Peyer's patch (tissue), 4 donors: ENCODE measurements around the gene NR6A1. TPM values are rescaled to one million over a fixed set of nuclear protein-coding genes. Genes with fewer than 3 reads are reported as not detected.

ENCODE experiments used
- DNase-seq, 3 donors: peaks; one replicate each; pipeline ENCODE4 v3.0.0-alpha.2; 2017 to 2019
- H3K27ac ChIP-seq, 4 donors: fragments of 200-600 bp; sonication (generic); one replicate each; pipeline ENCODE4 v1.5.1; 2016 to 2019
- H3K27me3 ChIP-seq, 2 donors: fragments of 200-600 bp; sonication (generic); one replicate each; pipeline ENCODE4 v1.5.1; 2019
- H3K36me3 ChIP-seq, 3 donors: fragments of 200-600 bp; sonication (generic); one replicate each; pipeline ENCODE4 v1.5.1; 2016 to 2019
- H3K4me1 ChIP-seq, 4 donors: fragments of 200-600 bp; sonication (generic); one replicate each; pipeline ENCODE4 v1.5.1; 2016 to 2019
- H3K4me3 ChIP-seq, 4 donors: fragments of 200-600 bp; sonication (generic); 1 replicate in 3 of 4; 2 replicates in 1 of 4; pipeline ENCODE4 v1.5.1; 2016 to 2019; ENCODE audit warnings: mild to moderate bottlenecking in 1 of 4
- H3K9me3 ChIP-seq, 4 donors: fragments of 200-600 bp; sonication (generic); one replicate each; pipeline ENCODE4 v1.5.1; 2016 to 2019; ENCODE audit warnings: mild to moderate bottlenecking in 1 of 4
- POLR2A ChIP-seq, 2 donors: fragments of 450-650 bp; IDR thresholded peaks; one replicate each; pipeline ENCODE4 v1.5.1; 2017; ENCODE audit warnings: antibody characterized with exemption in 2 of 2, mild to moderate bottlenecking in 2 of 2, moderate library complexity in 2 of 2
- total RNA-seq, 4 donors: library from RNA; depleted of rRNA; stranded (reverse); fragments of >200 nt; gene quantifications; one replicate each; pipeline ENCODE4 v1.1.0, GENCODE V29; 2016
- TF ChIP-seq, protein P1 (sequence below), 6 experiments: fragments of 450-650 bp in 4 of 6; fragments of 200-600 bp in 2 of 6; sonication (generic) in 1 of 6; IDR thresholded peaks; one replicate each; pipeline ENCODE4 v1.5.1; 2017 to 2019; ENCODE audit warnings: antibody characterized with exemption in 6 of 6, mild to moderate bottlenecking in 3 of 6, moderate library complexity in 1 of 6

NR6A1 gene
- total RNA-seq, 4 donors from 2014 or later, result 10.7 to 43.0 (median 28.1) TPM

- no peak for TF ChIP-seq POLR2A (IDR thresholded peaks at IDR 0.05)
- TF ChIP-seq, protein P1, sequence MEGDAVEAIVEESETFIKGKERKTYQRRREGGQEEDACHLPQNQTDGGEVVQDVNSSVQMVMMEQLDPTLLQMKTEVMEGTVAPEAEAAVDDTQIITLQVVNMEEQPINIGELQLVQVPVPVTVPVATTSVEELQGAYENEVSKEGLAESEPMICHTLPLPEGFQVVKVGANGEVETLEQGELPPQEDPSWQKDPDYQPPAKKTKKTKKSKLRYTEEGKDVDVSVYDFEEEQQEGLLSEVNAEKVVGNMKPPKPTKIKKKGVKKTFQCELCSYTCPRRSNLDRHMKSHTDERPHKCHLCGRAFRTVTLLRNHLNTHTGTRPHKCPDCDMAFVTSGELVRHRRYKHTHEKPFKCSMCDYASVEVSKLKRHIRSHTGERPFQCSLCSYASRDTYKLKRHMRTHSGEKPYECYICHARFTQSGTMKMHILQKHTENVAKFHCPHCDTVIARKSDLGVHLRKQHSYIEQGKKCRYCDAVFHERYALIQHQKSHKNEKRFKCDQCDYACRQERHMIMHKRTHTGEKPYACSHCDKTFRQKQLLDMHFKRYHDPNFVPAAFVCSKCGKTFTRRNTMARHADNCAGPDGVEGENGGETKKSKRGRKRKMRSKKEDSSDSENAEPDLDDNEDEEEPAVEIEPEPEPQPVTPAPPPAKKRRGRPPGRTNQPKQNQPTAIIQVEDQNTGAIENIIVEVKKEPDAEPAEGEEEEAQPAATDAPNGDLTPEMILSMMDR (IDR thresholded peaks at IDR 0.05), result no peak
- no peak for DNase-seq
- no peaks in the 10 kb centered on the region for H3K9me3 ChIP-seq
These were observed 125.8 kb downstream of the NR6A1 start for GRCh38 chr9:124645274-124645673.

GRCh38 chr9:124639637-124640036, 131.5 kb downstream of the NR6A1 start:
- TF ChIP-seq POLR2A (IDR thresholded peaks at IDR 0.05), result no peak
- TF ChIP-seq, protein P1 (IDR thresholded peaks at IDR 0.05), result no peak
- no peak for DNase-seq
- Histone ChIP-seq H3K27ac (no peak overlapping the region), H3K36me3 (no peaks in the 10 kb centered on the region), H3K27me3 (no peaks in the 10 kb centered on the region), H3K9me3 (no peaks in the 10 kb centered on the region), H3K4me1 (no peaks in the 10 kb centered on the region), H3K4me3 (no peak overlapping the region)

More at GRCh38 chr9:124645274-124645673, 125.8 kb downstream of the NR6A1 start:
- no peaks in the 10 kb centered on the region for H3K27me3 ChIP-seq
- no peak overlapping the region for H3K27ac ChIP-seq
- H3K4me1 ChIP-seq, result no peaks in the 10 kb centered on the region
- no peaks in the 10 kb centered on the region for H3K36me3 ChIP-seq
- H3K4me3 ChIP-seq, result no peak overlapping the region

GRCh38 chr9:124635285-124635684, 135.8 kb downstream of the NR6A1 start:
- H3K4me1 ChIP-seq, result no peaks in the 10 kb centered on the region
- H3K9me3 ChIP-seq, result no peaks in the 10 kb centered on the region
- no peaks in the 10 kb centered on the region for H3K27me3 ChIP-seq
- no peak overlapping the region for H3K4me3 ChIP-seq
- no peak for TF ChIP-seq POLR2A (IDR thresholded peaks at IDR 0.05)
- TF ChIP-seq, protein P1 (IDR thresholded peaks at IDR 0.05), result no peak
- no peak for DNase-seq
- H3K36me3 ChIP-seq, result no peaks in the 10 kb centered on the region
- H3K27ac ChIP-seq, result no peak overlapping the region

- no peaks in the 10 kb centered on the region for H3K27me3 ChIP-seq
- H3K36me3 ChIP-seq, result no peaks in the 10 kb centered on the region
- no peaks in the 10 kb centered on the region for H3K9me3 ChIP-seq
- no peak overlapping the region for H3K27ac ChIP-seq
- no peak for TF ChIP-seq POLR2A (IDR thresholded peaks at IDR 0.05)
- TF ChIP-seq, protein P1 (IDR thresholded peaks at IDR 0.05), result no peak
- H3K4me1 ChIP-seq, result no peaks in the 10 kb centered on the region
- DNase-seq, result no peak
- H3K4me3 ChIP-seq, result no peak overlapping the region
These were observed 139.0 kb downstream of the NR6A1 start for GRCh38 chr9:124632077-124632621.

DNA sequence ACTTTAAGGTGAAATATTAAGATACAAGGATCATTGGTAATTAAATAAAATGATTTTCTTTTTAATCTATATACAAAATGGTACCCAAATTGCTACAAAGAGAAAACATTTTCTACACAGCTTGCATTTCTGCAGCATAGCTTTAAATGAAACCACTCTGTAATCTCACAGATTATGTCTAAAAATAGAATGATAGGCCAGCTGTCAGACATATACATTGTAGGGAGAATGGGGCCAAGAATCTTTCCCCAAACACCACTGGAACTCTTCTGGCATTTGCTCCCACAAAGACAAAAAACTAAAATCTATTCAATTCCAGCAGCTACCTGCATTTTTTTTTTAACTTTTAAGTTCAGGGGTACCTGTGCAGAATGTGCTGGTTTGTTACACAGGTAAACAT, 139.8 kb downstream of the NR6A1 start:
- Histone ChIP-seq H3K27ac (no peak overlapping the region), H3K36me3 (no peaks in the 10 kb centered on the region), H3K4me3 (no peak overlapping the region), H3K27me3 (no peaks in the 10 kb centered on the region), H3K4me1 (no peaks in the 10 kb centered on the region), H3K9me3 (no peaks in the 10 kb centered on the region)
- no peak for DNase-seq
- TF ChIP-seq POLR2A (IDR thresholded peaks at IDR 0.05), result no peak
- TF ChIP-seq, protein P1 (IDR thresholded peaks at IDR 0.05), result no peak

- no peak overlapping the region for H3K27ac ChIP-seq
- H3K4me3 ChIP-seq, result no peak overlapping the region
- TF ChIP-seq POLR2A (IDR thresholded peaks at IDR 0.05), result no peak
- H3K9me3 ChIP-seq, result no peaks in the 10 kb centered on the region
- no peaks in the 10 kb centered on the region for H3K27me3 ChIP-seq
- H3K36me3 ChIP-seq, result no peaks in the 10 kb centered on the region
- DNase-seq, result no peak
- no peaks in the 10 kb centered on the region for H3K4me1 ChIP-seq
These were observed 141.5 kb downstream of the NR6A1 start for GRCh38 chr9:124629600-124629999.
